GM21717 (cell line): ENCODE data around the gene ZNF618.
"Not testable (repeated sequence)": the region's sequence is repeated elsewhere in the genome, so short reads cannot be mapped to it uniquely, and the experiment has no call there.

Source experiments
- ATAC-seq: cut with Tn5 transposase; IDR thresholded peaks from one replicate; pipeline ENCODE4 v1.9.1; 2021; ENCODE audit warnings: mild to moderate bottlenecking, moderate library complexity; ENCODE audit not compliant: unreplicated experiment

The ZNF618 gene

GRCh38 chr9:113984639-113985380 lies 108.7 kb downstream of the ZNF618 start:
- no peak for ATAC-seq

GRCh38 chr9:113985968-113986585 lies 110.0 kb downstream of the ZNF618 start:
- no peak for ATAC-seq

- ATAC-seq: no peak
Measured at GRCh38 chr9:113986931-113987330, 110.8 kb downstream of the ZNF618 start.

GRCh38 chr9:113987526-113987925 lies 111.4 kb downstream of the ZNF618 start:
- no peak for ATAC-seq

GRCh38 chr9:113988385-113989016 lies 112.4 kb downstream of the ZNF618 start:
- no peak for ATAC-seq

- ATAC-seq: no peak
Measured at GRCh38 chr9:113989017-113989713, 113.1 kb downstream of the ZNF618 start.

GRCh38 chr9:113989714-113990569 lies 113.8 kb downstream of the ZNF618 start:
- no peak for ATAC-seq

GRCh38 chr9:113990570-113990907 lies 114.4 kb downstream of the ZNF618 start:
- ATAC-seq: no peak

- ATAC-seq: no peak
Measured at GRCh38 chr9:113990975-113991471, 114.9 kb downstream of the ZNF618 start.

- ATAC-seq: no peak
Measured at GRCh38 chr9:113991714-113992113, 115.6 kb downstream of the ZNF618 start.

GRCh38 chr9:113992276-113992951 lies 116.3 kb downstream of the ZNF618 start:
- no peak for ATAC-seq

- ATAC-seq: no peak
Measured at GRCh38 chr9:113992994-113993393, 116.9 kb downstream of the ZNF618 start.

- ATAC-seq: no peak
Measured at GRCh38 chr9:113993838-113994540, 117.9 kb downstream of the ZNF618 start.

- ATAC-seq: no peak
Measured at GRCh38 chr9:113995401-113995800, 119.3 kb downstream of the ZNF618 start.

- no peak for ATAC-seq
Measured at GRCh38 chr9:113995963-113996362, 119.9 kb downstream of the ZNF618 start.

- no peak for ATAC-seq
Measured at GRCh38 chr9:113996531-113997001, 120.5 kb downstream of the ZNF618 start.

GRCh38 chr9:113997064-113997463 lies 121.0 kb downstream of the ZNF618 start:
- not testable (repeated sequence) for ATAC-seq

GRCh38 chr9:113997610-113998009 lies 121.5 kb downstream of the ZNF618 start:
- ATAC-seq: no peak

GRCh38 chr9:113998114-113998513 lies 122.0 kb downstream of the ZNF618 start:
- ATAC-seq: no peak
